A673 (cell line): ENCODE data around the gene ADCYAP1R1.

Source experiments
- EZH2 ChIP-seq: fragments of 200-600 bp; sonication (generic); IDR thresholded peaks from 2 replicates; pipeline ENCODE4 v1.6.1; 2017; ENCODE audit warnings: borderline replicate concordance, low read depth, mild to moderate bottlenecking, mixed read lengths, antibody characterized with exemption, low read length; ENCODE audit not compliant: poor library complexity, severe bottlenecking
- TF ChIP-seq, protein P1 (sequence below): fragments of 300-800, 200-600 bp; sonication (generic); conservative IDR thresholded peaks from 2 replicates; pipeline ENCODE4 v1.5.1; 2017; ENCODE audit warnings: low read depth, mild to moderate bottlenecking, antibody characterized with exemption, low read length, moderate library complexity, mixed read lengths

DNA sequence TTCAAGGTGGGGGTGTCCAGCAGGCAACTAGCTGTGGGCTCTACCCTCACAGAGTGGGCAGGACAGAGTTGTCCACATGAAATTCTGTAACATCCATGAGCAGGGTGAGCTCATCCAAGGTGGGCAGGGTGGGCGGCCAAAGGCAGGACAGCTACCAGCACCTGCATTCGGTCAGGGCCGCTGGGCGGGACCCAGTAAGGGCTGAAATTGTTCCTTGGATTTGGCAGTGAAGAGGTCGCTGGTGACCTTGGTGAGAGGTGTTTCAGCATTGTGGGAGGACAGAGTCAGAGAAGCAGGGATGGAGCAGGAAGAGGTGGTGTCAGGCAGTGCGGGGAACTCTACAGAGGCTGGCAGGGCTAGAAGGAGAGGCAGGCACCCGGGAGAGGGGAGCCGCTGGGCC lies 23.9 kb downstream of the ADCYAP1R1 start:
- TF ChIP-seq, protein P1, sequence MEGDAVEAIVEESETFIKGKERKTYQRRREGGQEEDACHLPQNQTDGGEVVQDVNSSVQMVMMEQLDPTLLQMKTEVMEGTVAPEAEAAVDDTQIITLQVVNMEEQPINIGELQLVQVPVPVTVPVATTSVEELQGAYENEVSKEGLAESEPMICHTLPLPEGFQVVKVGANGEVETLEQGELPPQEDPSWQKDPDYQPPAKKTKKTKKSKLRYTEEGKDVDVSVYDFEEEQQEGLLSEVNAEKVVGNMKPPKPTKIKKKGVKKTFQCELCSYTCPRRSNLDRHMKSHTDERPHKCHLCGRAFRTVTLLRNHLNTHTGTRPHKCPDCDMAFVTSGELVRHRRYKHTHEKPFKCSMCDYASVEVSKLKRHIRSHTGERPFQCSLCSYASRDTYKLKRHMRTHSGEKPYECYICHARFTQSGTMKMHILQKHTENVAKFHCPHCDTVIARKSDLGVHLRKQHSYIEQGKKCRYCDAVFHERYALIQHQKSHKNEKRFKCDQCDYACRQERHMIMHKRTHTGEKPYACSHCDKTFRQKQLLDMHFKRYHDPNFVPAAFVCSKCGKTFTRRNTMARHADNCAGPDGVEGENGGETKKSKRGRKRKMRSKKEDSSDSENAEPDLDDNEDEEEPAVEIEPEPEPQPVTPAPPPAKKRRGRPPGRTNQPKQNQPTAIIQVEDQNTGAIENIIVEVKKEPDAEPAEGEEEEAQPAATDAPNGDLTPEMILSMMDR, result no peak
- no peak for TF ChIP-seq EZH2
